Omental fat pad (tissue), 4 donors: ENCODE results near the gene ITIH5. TPM values are rescaled to one million over a fixed set of nuclear protein-coding genes. Genes with fewer than 3 reads are reported as not detected.
"Not testable (repeated sequence)": the region's sequence is repeated elsewhere in the genome, so short reads cannot be mapped to it uniquely, and the experiment has no call there.

Experiments used
- ATAC-seq: fragments of 150-250 bp; one replicate; pipeline ENCODE4 v1.9.1; 2016; ENCODE audit warnings: mild to moderate bottlenecking, moderate library complexity; ENCODE audit not compliant: low FRiP score
- DNase-seq: peaks from one replicate; pipeline ENCODE4 v3.0.0-alpha.2; 2019; ENCODE audit warnings: low spot score
- total RNA-seq, 4 donors: library from RNA; depleted of rRNA; stranded (reverse); fragments of >200 nt; gene quantifications; one replicate each; pipeline ENCODE4 v1.1.0, GENCODE V29; 2016
- TF ChIP-seq, protein P1 (sequence below), 3 donors: fragments of 450-650 bp; IDR thresholded peaks; one replicate each; pipeline ENCODE4 v1.5.1; 2016 to 2017; ENCODE audit warnings: antibody characterized with exemption in 3 of 3, mild to moderate bottlenecking in 3 of 3, moderate library complexity in 2 of 3

The ITIH5 gene
- total RNA-seq, 4 donors from 2014 or later, result 50.0 to 263 (median 97.9) TPM

DNA sequence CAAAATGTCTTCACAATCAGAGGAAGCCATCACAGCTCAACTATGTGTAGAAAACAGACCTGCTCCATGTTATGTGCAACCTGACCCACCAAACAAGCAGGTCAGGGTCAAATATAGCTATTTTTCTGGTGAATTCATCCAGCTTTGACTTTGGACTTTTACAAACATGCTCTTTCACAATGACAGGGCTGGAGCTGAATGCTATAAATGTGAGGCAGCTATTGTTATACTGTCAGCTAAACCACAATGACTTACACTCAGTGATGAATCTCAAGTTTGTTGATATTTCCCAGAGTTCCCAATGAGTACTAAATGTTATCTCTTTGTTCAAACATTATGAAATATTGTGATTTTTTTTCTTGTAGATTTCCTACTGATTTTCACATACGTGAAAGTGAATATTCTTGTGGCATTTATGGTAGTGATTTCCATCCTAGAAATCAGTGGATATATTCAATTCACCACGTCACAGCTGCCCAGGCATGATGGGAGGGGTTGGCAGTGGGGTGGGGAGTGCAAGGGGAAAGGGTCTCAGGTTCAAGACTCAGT, 33.9 kb upstream of the ITIH5 start:
- TF ChIP-seq, protein P1, sequence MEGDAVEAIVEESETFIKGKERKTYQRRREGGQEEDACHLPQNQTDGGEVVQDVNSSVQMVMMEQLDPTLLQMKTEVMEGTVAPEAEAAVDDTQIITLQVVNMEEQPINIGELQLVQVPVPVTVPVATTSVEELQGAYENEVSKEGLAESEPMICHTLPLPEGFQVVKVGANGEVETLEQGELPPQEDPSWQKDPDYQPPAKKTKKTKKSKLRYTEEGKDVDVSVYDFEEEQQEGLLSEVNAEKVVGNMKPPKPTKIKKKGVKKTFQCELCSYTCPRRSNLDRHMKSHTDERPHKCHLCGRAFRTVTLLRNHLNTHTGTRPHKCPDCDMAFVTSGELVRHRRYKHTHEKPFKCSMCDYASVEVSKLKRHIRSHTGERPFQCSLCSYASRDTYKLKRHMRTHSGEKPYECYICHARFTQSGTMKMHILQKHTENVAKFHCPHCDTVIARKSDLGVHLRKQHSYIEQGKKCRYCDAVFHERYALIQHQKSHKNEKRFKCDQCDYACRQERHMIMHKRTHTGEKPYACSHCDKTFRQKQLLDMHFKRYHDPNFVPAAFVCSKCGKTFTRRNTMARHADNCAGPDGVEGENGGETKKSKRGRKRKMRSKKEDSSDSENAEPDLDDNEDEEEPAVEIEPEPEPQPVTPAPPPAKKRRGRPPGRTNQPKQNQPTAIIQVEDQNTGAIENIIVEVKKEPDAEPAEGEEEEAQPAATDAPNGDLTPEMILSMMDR (IDR thresholded peaks at IDR 0.05), result no peak
- ATAC-seq (no peak), DNase-seq (no peak)

DNA sequence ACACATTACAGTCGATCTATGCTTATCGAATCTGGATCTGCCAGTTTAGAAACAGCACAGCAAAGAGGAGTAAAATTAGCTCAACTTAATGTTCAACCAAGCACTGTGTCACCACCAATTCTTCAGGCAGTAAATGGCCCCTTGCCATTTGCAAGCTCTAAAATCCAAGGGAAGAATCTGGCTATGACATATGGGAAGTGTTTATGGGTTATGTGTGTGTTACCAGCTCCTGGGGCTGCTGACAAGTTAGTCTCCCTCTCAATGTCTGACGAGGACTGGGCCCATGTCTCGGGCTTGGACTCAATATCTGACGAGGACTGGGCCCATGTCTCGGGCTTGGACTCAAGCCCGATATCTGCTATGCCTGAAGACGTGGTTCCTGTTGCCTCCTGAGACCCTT, 30.7 kb upstream of the ITIH5 start:
- ATAC-seq (no peak), DNase-seq (no peak)
- TF ChIP-seq, protein P1 (IDR thresholded peaks at IDR 0.05), result no peak

DNA sequence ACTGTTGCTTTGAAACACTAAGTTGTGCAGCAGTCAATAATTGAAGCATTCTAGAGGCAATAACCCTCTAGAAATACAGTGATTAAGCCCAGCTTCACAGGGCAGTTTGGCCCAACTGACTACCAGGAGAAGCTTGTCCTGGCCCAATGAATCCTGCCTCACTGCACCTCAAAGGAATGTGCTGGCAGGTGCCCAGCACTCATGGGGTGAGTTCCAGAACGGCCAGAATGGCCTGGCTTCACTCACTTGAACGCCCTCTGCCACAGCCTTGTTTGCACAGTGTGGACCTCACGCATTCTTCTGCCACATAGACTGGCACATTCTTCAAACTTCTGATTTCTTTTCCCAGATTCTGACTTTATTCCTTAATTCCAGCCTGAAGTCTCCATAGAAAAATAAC, 29.8 kb upstream of the ITIH5 start:
- ATAC-seq, result peak; percentile 66
- DNase-seq, result no peak

DNA sequence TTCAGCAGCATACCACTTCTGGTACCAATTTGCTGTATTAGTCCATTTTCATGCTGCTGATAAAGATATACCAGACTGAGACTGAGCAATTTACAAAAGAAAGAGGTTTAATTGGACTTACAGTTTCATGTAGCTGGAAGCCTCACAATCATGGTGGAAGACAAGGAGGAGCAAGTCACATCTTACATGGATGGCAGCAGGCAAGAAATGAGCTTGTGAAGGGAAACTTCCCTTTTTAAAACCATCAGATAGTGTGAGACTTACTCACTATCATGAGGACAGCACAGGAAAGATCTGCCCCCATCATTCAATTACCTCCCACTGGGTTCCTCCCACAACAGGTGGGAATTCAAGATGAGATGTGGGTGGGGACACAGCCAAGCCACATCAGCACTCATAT, 26.4 kb upstream of the ITIH5 start:
- not testable (repeated sequence) for ATAC-seq, DNase-seq

More for the DNA sequence above, 29.8 kb upstream of the ITIH5 start:
- TF ChIP-seq, protein P1 (IDR thresholded peaks at IDR 0.05), result no peak

DNA sequence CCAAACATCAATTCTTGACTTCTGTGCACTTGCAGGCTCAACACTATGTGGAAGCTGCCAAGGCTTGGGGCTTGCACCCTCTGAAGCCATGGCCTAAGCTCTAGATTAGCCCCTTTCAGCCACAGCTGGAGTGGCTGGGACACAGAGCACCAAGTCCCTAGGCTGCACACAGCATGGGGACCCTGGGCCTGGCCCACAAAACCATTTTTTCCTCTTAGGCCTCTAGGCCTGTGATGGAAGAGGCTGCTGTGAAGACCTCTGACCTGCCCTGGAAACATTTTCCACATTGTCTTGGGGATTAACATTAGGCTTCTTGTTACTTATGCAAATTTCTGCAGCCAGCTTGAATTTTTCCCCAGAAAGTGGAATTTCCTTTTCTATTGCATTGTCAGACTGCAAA, 25.6 kb upstream of the ITIH5 start:
- DNase-seq, ATAC-seq: not testable (repeated sequence)

DNA sequence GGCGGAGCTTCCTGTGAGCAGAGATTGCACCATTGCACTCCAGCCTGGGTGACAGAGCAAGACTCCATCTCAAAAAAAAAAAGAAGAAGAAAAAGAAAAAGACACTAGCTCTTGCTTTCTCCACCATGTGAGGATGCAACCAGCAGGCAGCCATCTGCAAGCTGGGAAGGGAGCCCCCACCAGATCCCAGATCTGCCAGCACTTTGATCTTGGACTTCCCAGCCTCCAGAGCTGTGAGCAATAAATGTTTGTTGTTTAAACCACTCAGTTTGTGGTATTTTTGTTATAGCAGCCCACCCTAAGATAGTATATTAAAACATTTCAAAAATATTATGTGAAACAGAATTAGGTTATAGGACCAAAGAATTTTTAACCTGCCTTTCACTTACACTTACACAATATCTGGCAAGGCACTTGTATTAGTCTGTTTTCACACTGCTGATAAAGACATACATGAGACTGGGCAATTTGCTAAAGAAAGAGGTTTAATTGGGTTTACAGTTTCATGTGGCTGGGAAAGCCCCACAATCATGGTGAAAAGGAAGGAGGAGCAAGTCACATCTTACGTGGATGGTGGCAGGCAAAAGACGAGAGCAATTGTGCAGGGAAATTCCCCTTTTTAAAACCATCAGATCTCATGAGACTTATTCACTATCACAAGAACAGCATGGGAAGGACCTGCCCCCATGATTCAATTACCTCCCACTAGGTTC, 24.3 kb upstream of the ITIH5 start:
- ATAC-seq, DNase-seq: not testable (repeated sequence)

DNA sequence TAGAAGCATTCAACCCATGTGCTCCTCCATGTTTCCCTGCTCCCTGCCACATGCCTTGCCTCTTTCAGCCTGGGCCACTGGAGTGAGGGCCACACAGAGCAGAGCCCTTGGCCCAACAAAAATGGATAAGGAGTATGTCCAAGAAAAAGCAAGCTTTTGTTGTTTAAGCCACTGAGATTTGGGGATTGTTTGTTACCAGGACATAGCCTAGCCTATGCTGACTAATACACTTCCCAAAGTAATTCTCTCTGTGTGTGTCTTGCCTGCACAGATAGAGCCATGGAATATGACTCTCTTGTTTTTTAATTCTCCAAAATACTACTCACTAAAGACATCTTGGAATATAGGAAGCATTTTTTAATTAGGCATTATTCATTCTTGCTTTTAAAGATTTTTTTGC, 22.8 kb upstream of the ITIH5 start:
- TF ChIP-seq, protein P1 (IDR thresholded peaks at IDR 0.05), result no peak
- DNase-seq (no peak), ATAC-seq (no peak)

DNA sequence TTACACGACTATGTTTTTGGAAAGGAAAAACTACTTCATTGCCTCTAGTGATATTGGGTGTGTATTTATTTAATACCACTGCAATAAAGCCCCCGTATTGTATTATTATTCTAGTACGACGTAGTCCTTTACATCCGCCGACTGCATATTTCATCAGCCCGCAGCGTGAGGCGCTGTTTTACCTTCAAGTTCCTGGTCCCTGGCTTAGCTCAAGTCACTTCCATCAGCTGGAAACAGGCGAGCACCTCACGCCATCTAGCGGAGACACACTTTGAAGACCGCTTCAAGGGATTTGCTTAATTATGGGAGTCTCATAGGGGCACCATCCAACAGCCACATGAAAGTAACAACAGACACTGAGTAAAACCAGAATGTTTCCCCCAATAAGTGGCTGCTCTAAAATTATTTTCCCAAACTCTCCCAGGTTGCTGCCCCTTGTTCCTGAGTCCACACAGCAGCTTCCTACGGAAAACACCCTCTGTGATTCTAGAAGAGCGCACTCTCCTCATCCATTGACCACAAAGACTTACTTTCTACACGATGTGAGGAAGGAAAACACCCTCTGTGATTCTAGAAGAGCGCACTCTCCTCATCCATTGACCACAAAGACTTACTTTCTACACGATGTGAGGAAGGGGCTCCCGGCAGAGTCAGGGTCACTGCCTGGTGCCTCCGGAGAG, 20.6 kb upstream of the ITIH5 start:
- ATAC-seq, result peak; percentile 92
- TF ChIP-seq, protein P1 (IDR thresholded peaks at IDR 0.05), result peak in 2 of 3 donors; percentile 27 to 75
- DNase-seq, result no peak
